WTC11 (cell line): ENCODE measurements around the gene METTL25B.

Experiments
- CBFB ChIP-seq: sonication (generic); formaldehyde crosslinking; IDR thresholded peaks from 2 replicates; pipeline ENCODE4 v1.8.1; 2022; ENCODE audit warnings: mild to moderate bottlenecking, low read depth, missing genetic modification reagents
- ELF4 ChIP-seq: sonication (generic); formaldehyde crosslinking; IDR thresholded peaks from 2 replicates; pipeline ENCODE4 v1.8.1; 2022; ENCODE audit warnings: low read depth, mild to moderate bottlenecking, moderate library complexity, missing genetic modification reagents
- FOXP4 ChIP-seq: sonication (generic); formaldehyde crosslinking; IDR thresholded peaks from 2 replicates; pipeline ENCODE4 v1.8.0; 2022; ENCODE audit warnings: mild to moderate bottlenecking, missing genetic modification reagents
- KAT7 ChIP-seq: sonication (generic); formaldehyde crosslinking; IDR thresholded peaks from 2 replicates; pipeline ENCODE4 v1.8.1; 2023; ENCODE audit warnings: missing genetic modification reagents, mild to moderate bottlenecking, borderline replicate concordance
- MLX ChIP-seq: sonication (generic); formaldehyde crosslinking; IDR thresholded peaks from 2 replicates; pipeline ENCODE4 v1.8.1; 2023; ENCODE audit warnings: mild to moderate bottlenecking, missing genetic modification reagents, moderate library complexity
- NFYB ChIP-seq: sonication (generic); formaldehyde crosslinking; conservative IDR thresholded peaks from 2 replicates; pipeline ENCODE4 v1.8.0; 2022; ENCODE audit warnings: low read depth, missing genetic modification reagents
- ZNF121 ChIP-seq: sonication (generic); formaldehyde crosslinking; IDR thresholded peaks from 2 replicates; pipeline ENCODE4 v1.8.0; 2023; ENCODE audit warnings: missing genetic modification reagents
- ZNF138 ChIP-seq: sonication (generic); formaldehyde crosslinking; conservative IDR thresholded peaks from 2 replicates; pipeline ENCODE4 v1.8.1; 2022; ENCODE audit warnings: mild to moderate bottlenecking, moderate library complexity, missing genetic modification reagents
- TF ChIP-seq, protein P1 (sequence below): sonication (generic); formaldehyde crosslinking; IDR thresholded peaks from 2 replicates; pipeline ENCODE4 v1.8.1; 2022; ENCODE audit warnings: low read depth, missing genetic modification reagents, borderline replicate concordance
- TF ChIP-seq, protein P2 (sequence below): fragments of 200-600 bp; IDR thresholded peaks from 2 replicates; pipeline ENCODE4 v1.8.0; 2022; ENCODE audit warnings: antibody characterized with exemption
- TF ChIP-seq, protein P3 (sequence below): sonication (generic); formaldehyde crosslinking; IDR thresholded peaks from 2 replicates; pipeline ENCODE4 v1.8.1; 2022; ENCODE audit warnings: low read depth, mild to moderate bottlenecking, moderate library complexity, missing genetic modification reagents, borderline replicate concordance
- TF ChIP-seq, protein P4 (sequence below): sonication (generic); formaldehyde crosslinking; conservative IDR thresholded peaks from 2 replicates; pipeline ENCODE4 v1.8.1; 2022; ENCODE audit warnings: mild to moderate bottlenecking, missing genetic modification reagents
- TF ChIP-seq, protein P5 (sequence below): fragments of 250-450 bp; sonication (Bioruptor Pico); IDR thresholded peaks from 2 replicates; pipeline ENCODE4 v1.9.0; 2021; ENCODE audit warnings: mild to moderate bottlenecking, borderline replicate concordance

GRCh38 chr1:156772728-156773497, 44.6 kb downstream of the METTL25B start:
- TF ChIP-seq ZNF121 (CRISPR knock-in tag) (no peak), NFYB (no peak), ZNF138 (CRISPR knock-in tag) (no peak), FOXP4 (CRISPR knock-in tag) (no peak), CBFB (CRISPR knock-in tag) (no peak), KAT7 (CRISPR knock-in tag) (no peak), ELF4 (CRISPR knock-in tag) (no peak), MLX (CRISPR knock-in tag) (no peak)
- TF ChIP-seq, protein P1, sequence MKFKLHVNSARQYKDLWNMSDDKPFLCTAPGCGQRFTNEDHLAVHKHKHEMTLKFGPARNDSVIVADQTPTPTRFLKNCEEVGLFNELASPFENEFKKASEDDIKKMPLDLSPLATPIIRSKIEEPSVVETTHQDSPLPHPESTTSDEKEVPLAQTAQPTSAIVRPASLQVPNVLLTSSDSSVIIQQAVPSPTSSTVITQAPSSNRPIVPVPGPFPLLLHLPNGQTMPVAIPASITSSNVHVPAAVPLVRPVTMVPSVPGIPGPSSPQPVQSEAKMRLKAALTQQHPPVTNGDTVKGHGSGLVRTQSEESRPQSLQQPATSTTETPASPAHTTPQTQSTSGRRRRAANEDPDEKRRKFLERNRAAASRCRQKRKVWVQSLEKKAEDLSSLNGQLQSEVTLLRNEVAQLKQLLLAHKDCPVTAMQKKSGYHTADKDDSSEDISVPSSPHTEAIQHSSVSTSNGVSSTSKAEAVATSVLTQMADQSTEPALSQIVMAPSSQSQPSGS, result no peak
- TF ChIP-seq, protein P2, sequence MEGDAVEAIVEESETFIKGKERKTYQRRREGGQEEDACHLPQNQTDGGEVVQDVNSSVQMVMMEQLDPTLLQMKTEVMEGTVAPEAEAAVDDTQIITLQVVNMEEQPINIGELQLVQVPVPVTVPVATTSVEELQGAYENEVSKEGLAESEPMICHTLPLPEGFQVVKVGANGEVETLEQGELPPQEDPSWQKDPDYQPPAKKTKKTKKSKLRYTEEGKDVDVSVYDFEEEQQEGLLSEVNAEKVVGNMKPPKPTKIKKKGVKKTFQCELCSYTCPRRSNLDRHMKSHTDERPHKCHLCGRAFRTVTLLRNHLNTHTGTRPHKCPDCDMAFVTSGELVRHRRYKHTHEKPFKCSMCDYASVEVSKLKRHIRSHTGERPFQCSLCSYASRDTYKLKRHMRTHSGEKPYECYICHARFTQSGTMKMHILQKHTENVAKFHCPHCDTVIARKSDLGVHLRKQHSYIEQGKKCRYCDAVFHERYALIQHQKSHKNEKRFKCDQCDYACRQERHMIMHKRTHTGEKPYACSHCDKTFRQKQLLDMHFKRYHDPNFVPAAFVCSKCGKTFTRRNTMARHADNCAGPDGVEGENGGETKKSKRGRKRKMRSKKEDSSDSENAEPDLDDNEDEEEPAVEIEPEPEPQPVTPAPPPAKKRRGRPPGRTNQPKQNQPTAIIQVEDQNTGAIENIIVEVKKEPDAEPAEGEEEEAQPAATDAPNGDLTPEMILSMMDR, result no peak
- TF ChIP-seq, protein P3, sequence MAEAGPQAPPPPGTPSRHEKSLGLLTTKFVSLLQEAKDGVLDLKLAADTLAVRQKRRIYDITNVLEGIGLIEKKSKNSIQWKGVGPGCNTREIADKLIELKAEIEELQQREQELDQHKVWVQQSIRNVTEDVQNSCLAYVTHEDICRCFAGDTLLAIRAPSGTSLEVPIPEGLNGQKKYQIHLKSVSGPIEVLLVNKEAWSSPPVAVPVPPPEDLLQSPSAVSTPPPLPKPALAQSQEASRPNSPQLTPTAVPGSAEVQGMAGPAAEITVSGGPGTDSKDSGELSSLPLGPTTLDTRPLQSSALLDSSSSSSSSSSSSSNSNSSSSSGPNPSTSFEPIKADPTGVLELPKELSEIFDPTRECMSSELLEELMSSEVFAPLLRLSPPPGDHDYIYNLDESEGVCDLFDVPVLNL (CRISPR knock-in tag), result no peak
- TF ChIP-seq, protein P4, sequence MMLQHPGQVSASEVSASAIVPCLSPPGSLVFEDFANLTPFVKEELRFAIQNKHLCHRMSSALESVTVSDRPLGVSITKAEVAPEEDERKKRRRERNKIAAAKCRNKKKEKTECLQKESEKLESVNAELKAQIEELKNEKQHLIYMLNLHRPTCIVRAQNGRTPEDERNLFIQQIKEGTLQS, result no peak
- TF ChIP-seq, protein P5, sequence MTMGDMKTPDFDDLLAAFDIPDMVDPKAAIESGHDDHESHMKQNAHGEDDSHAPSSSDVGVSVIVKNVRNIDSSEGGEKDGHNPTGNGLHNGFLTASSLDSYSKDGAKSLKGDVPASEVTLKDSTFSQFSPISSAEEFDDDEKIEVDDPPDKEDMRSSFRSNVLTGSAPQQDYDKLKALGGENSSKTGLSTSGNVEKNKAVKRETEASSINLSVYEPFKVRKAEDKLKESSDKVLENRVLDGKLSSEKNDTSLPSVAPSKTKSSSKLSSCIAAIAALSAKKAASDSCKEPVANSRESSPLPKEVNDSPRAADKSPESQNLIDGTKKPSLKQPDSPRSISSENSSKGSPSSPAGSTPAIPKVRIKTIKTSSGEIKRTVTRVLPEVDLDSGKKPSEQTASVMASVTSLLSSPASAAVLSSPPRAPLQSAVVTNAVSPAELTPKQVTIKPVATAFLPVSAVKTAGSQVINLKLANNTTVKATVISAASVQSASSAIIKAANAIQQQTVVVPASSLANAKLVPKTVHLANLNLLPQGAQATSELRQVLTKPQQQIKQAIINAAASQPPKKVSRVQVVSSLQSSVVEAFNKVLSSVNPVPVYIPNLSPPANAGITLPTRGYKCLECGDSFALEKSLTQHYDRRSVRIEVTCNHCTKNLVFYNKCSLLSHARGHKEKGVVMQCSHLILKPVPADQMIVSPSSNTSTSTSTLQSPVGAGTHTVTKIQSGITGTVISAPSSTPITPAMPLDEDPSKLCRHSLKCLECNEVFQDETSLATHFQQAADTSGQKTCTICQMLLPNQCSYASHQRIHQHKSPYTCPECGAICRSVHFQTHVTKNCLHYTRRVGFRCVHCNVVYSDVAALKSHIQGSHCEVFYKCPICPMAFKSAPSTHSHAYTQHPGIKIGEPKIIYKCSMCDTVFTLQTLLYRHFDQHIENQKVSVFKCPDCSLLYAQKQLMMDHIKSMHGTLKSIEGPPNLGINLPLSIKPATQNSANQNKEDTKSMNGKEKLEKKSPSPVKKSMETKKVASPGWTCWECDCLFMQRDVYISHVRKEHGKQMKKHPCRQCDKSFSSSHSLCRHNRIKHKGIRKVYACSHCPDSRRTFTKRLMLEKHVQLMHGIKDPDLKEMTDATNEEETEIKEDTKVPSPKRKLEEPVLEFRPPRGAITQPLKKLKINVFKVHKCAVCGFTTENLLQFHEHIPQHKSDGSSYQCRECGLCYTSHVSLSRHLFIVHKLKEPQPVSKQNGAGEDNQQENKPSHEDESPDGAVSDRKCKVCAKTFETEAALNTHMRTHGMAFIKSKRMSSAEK, result no peak
